A549 (cell line): ENCODE data around the gene CATSPERE. TPM values are rescaled to one million over a fixed set of nuclear protein-coding genes. Genes with fewer than 3 reads are reported as not detected.
"Not testable (repeated sequence)": the region's sequence is repeated elsewhere in the genome, so short reads cannot be mapped to it uniquely, and the experiment has no call there.

ENCODE experiments used
- ATAC-seq, 2 experiments: fragments of 200-7000 bp in 1 of 2; fragments of >200 bp in 1 of 2; cut with Nextera tagmentation in 1 of 2; cut with Tn5 transposase in 1 of 2; 3 replicates each; pipeline versions ENCODE4 v1.8.0 to v1.9.1; 2018 to 2020; ENCODE audit warnings: mild to moderate bottlenecking in 1 of 2, moderate library complexity in 1 of 2
- CTCF ChIA-PET: fragments of 300-600 bp; sonication (Branson Sonifier 250); formaldehyde crosslinking; extraction: SDS; loops from one replicate; lab custom pipeline; 2021; ENCODE audit warnings: antibody characterized with exemption, inconsistent platforms; lab: Yijun Ruan, JAX
- POLR2A ChIA-PET: fragments of 350-600 bp; formaldehyde crosslinking; extraction: SDS; loops from one replicate; lab custom pipeline; 2021; ENCODE audit warnings: antibody characterized with exemption, inconsistent platforms; lab: Yijun Ruan, JAX
- DNase-seq, 2 experiments: peaks; one replicate each; pipeline versions ENCODE4 v3.0.0 to v3.0.0-alpha.2; 2011 to 2016; ENCODE audit warnings: low read depth in 1 of 2, low spot score in 1 of 2
- FAIRE-seq: peaks from 2 replicates; lab custom pipeline; 2011; peaks lifted over from hg19 to GRCh38; lab: Jason Lieb, UNC
- H3K27ac ChIP-seq, 2 experiments: fragments of >200 bp; sonication (Bioruptor Twin); formaldehyde crosslinking; 3 replicates each; pipeline ENCODE4 v1.5.1; 2016 to 2017
- H3K4me1 ChIP-seq: fragments of >200 bp; sonication (Bioruptor Twin); formaldehyde crosslinking; 3 replicates; pipeline ENCODE4 v1.6.1; 2016
- H3K4me2 ChIP-seq: fragments of >200 bp; sonication (Bioruptor Twin); formaldehyde crosslinking; 3 replicates; pipeline ENCODE4 v1.6.1; 2016
- H3K4me3 ChIP-seq: fragments of >200 bp; sonication (Bioruptor Twin); formaldehyde crosslinking; 3 replicates; pipeline ENCODE4 v1.5.1; 2016
- H3K9me3 ChIP-seq: fragments of >200 bp; sonication (Bioruptor Twin); formaldehyde crosslinking; 3 replicates; pipeline ENCODE4 v1.6.1; 2016
- CHD2 ChIP-seq: fragments of 150-350 bp; IDR thresholded peaks from 2 replicates; pipeline ENCODE4 v1.6.1; 2014; ENCODE audit warnings: low read length; ENCODE audit not compliant: partially characterized antibody
- EP300 ChIP-seq, 2 experiments: fragments of >200 bp; sonication (Bioruptor Twin); formaldehyde crosslinking; IDR thresholded peaks; 2 replicates in 1 of 2; 3 replicates in 1 of 2; pipeline ENCODE4 v1.6.1; 2016 to 2017
- FOSB ChIP-seq: fragments of 250-450 bp; sonication (Bioruptor Pico); IDR thresholded peaks from 2 replicates; pipeline ENCODE4 v1.5.0; 2020; ENCODE audit warnings: mild to moderate bottlenecking, moderate library complexity
- GATA3 ChIP-seq: IDR thresholded peaks from 2 replicates; pipeline ENCODE4 v1.6.1; 2012; ENCODE audit warnings: borderline replicate concordance
- HDAC2 ChIP-seq: fragments of 200-600 bp; sonication (generic); IDR thresholded peaks from 2 replicates; pipeline ENCODE4 v1.6.1; 2016
- HOXA7 ChIP-seq: fragments of 250-450 bp; sonication (Bioruptor Pico); IDR thresholded peaks from 2 replicates; pipeline ENCODE4 v1.5.0; 2020; ENCODE audit warnings: mild to moderate bottlenecking, moderate library complexity
- KDM1A ChIP-seq: fragments of 200-600 bp; sonication (generic); IDR thresholded peaks from 2 replicates; pipeline ENCODE4 v1.6.1; 2016; ENCODE audit warnings: low read depth, mild to moderate bottlenecking
- PHF8 ChIP-seq: fragments of 200-600 bp; sonication (generic); IDR thresholded peaks from 2 replicates; pipeline ENCODE4 v1.6.1; 2016; ENCODE audit warnings: low read depth, mild to moderate bottlenecking, antibody characterized with exemption, moderate library complexity, borderline replicate concordance
- ZNF302 ChIP-seq: fragments of 250-450 bp; sonication (Bioruptor Pico); IDR thresholded peaks from 2 replicates; pipeline ENCODE4 v1.9.0; 2021; ENCODE audit warnings: inconsistent platforms, mild to moderate bottlenecking, moderate library complexity
- WGBS: methylation state at CpG from one replicate; pipeline ENCODE4 v1.1.6; 2017; ENCODE audit errors: missing lambda C conversion rate; 5-methylcytosine and 5-hydroxymethylcytosine counted together
- polyA plus RNA-seq, 4 experiments: library from polyadenylated mRNA; depleted of rRNA in 3 of 4; stranded (reverse); fragments of >200 nt; fragmentation: RNase III in 1 of 4; extraction: RNeasy Plus Mini Kit Qiagen cat#74134 plus additional on column Dnase treatment in 1 of 4; gene quantifications; 2 replicates in 3 of 4; 3 replicates in 1 of 4; pipeline ENCODE4 v1.2.3, GENCODE V29; 2011 to 2017
- TF ChIP-seq, protein P1 (sequence below): fragments of 250-450 bp; sonication (Bioruptor Pico); IDR thresholded peaks from 2 replicates; pipeline ENCODE4 v1.5.0; 2020; ENCODE audit warnings: low read depth, mild to moderate bottlenecking, moderate library complexity
- TF ChIP-seq, protein P2 (sequence below): IDR thresholded peaks from 2 replicates; pipeline ENCODE4 v1.6.1; 2012
- TF ChIP-seq, protein P3 (sequence below): fragments of 450-650 bp; IDR thresholded peaks from 2 replicates; pipeline ENCODE4 v1.6.1; 2014; ENCODE audit warnings: antibody characterized with exemption
- TF ChIP-seq, protein P4 (sequence below): fragments of >200 bp; sonication (Bioruptor Twin); formaldehyde crosslinking; IDR thresholded peaks from 3 replicates; pipeline ENCODE4 v1.5.1; 2016

The CATSPERE gene
- polyA plus RNA-seq, 2 of the 4 experiments (the other 2 are of a cell fraction) = 0.25 to 0.43 TPM

DNA sequence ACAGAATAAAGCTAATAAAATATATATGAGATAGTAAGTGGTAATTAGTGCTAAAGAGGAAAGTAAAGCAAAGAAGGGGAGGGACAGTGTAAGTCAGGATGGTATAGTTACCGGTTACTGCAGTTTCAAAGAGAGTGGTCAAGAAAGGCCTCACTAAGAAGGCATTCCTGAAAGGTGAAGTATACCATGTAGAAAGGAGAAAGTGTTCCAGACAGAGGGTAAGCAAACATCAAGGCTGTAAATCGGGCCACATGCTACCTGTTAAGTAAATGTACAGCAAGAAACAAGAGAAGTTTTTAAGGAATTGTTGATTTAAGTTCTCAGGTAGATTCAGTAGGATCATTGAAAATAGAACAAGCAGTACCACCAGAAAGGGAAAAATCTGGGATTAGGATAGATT lies 201.5 kb downstream of the CATSPERE start (continued):
- TF ChIP-seq, protein P1, sequence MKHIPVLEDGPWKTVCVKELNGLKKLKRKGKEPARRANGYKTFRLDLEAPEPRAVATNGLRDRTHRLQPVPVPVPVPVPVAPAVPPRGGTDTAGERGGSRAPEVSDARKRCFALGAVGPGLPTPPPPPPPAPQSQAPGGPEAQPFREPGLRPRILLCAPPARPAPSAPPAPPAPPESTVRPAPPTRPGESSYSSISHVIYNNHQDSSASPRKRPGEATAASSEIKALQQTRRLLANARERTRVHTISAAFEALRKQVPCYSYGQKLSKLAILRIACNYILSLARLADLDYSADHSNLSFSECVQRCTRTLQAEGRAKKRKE (CRISPR knock-in tag) = no peak
- no peak for TF ChIP-seq HDAC2
- TF ChIP-seq, protein P2, sequence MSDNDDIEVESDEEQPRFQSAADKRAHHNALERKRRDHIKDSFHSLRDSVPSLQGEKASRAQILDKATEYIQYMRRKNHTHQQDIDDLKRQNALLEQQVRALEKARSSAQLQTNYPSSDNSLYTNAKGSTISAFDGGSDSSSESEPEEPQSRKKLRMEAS = no peak

DNA sequence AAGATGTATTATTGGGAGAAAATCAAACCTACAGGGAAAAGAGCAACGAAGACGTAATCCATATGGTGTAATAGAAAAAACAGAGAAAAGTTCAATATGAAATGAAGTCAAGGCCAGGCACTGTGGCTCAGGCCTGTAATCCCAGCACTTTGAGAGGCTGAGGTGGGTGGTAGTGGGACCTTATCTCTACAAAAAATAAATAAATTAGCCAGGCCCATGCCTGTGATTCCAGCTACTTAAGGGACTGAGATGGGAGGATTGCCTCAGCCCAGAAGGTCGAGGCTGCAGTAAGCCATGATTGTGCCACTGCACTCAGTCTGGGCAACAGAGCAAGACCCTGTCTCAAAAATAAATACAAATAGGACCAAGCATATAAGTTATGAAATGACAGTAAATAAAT lies 203.3 kb downstream of the CATSPERE start:
- TF ChIP-seq HDAC2 (no peak), ZNF302 (CRISPR knock-in tag) (no peak), EP300 (IDR thresholded peaks at IDR 0.05) (no peak), KDM1A (no peak), HOXA7 (no peak), GATA3 (no peak), CHD2 (no peak)
- TF ChIP-seq, protein P3, sequence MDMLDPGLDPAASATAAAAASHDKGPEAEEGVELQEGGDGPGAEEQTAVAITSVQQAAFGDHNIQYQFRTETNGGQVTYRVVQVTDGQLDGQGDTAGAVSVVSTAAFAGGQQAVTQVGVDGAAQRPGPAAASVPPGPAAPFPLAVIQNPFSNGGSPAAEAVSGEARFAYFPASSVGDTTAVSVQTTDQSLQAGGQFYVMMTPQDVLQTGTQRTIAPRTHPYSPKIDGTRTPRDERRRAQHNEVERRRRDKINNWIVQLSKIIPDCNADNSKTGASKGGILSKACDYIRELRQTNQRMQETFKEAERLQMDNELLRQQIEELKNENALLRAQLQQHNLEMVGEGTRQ = no peak
- TF ChIP-seq, all 56 proteins: peak for 0
- DNase-seq (no peak), ATAC-seq (no peak), FAIRE-seq (no peak)
- Histone ChIP-seq H3K4me2 (no peak overlapping the region), H3K27ac (no peak overlapping the region), H3K4me1 (peaks cover 7% of the 10 kb centered on the region), H3K9me3 (peaks cover 4% of the 10 kb centered on the region; the same call in 1 of the 3 replicates), H3K4me3 (no peak overlapping the region)
- ChIA-PET POLR2A (no interaction called here), CTCF (interaction anchor here (0.6 kb wide), 1 partner anchor 339 kb away, joined by 3 read pairs; no protein-coding TSS in a partner anchor)
- WGBS = 93% methylated on average over 3 of the region's 3 CpGs

DNA sequence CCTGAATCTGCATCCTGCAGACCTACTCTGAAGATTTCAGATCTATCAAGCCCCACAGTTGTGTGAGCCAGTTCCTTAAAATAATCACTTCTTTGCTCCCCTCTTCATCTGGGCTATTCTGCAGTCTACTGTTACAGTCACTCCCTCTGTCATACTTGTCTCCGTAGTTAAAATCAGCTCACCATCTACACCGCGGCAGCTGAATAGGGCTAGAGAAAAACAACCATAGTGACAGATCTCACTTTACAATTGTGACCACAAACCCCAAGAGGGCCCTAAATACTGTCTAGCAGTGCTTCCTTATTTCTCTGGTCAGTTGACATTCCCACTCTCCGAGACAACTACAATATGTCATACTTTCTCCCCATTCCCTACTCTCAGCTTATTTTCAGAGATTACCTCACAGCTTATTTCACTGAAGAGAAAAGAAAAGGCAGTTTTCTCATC lies 204.7 kb downstream of the CATSPERE start:
- CTCF ChIA-PET = no interaction called here
- H3K4me1 ChIP-seq = no peaks in the 10 kb centered on the region
- ATAC-seq = no peak
- TF ChIP-seq PHF8 (no peak), FOSB (CRISPR knock-in tag) (no peak)
- TF ChIP-seq, protein P4, sequence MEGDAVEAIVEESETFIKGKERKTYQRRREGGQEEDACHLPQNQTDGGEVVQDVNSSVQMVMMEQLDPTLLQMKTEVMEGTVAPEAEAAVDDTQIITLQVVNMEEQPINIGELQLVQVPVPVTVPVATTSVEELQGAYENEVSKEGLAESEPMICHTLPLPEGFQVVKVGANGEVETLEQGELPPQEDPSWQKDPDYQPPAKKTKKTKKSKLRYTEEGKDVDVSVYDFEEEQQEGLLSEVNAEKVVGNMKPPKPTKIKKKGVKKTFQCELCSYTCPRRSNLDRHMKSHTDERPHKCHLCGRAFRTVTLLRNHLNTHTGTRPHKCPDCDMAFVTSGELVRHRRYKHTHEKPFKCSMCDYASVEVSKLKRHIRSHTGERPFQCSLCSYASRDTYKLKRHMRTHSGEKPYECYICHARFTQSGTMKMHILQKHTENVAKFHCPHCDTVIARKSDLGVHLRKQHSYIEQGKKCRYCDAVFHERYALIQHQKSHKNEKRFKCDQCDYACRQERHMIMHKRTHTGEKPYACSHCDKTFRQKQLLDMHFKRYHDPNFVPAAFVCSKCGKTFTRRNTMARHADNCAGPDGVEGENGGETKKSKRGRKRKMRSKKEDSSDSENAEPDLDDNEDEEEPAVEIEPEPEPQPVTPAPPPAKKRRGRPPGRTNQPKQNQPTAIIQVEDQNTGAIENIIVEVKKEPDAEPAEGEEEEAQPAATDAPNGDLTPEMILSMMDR = no peak
- POLR2A ChIA-PET = no interaction called here
- peaks cover 4% of the 10 kb centered on the region; the same call in 1 of the 3 replicates for H3K9me3 ChIP-seq
- WGBS = 99% methylated on average over 4 of the region's 4 CpGs
- FAIRE-seq = no peak
- no peak overlapping the region for H3K4me2 ChIP-seq
- H3K27ac ChIP-seq = no peak overlapping the region
- no peak overlapping the region for H3K4me3 ChIP-seq
- no peak for DNase-seq

DNA sequence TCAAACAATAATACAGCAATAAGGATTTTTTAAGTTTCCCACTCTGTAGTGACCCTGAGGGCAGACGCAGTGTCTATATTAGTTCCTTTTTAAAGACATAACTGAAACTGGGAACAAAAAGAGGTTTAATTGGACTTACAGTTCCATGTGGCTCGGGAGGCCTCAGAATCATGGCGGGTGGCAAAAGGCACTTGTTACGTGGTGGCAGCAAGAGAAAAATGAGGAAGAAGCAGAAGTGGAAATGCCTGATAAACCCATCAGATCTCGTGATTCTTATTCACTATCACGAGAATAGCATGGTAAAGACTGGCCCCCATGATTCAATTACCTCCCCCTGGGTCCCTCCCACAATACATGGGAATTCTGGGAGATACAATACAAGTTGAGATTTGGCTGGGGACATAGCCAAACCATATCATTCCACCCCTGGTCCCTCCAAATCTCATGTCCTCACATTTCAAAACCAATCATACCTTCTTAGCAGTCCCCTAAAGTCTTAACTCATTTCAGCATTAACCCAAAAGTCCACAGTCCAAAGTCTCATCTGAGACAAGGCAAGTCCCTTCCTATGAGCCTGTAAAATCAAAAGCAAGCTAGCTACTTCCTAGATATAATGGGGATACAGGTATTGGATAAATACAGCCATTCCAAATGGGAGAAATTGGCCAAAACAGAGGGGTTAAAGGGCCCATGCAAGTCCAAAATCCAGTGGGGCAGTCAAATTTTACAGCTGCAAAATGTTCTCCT lies 205.8 kb downstream of the CATSPERE start:
- H3K4me1 ChIP-seq, H3K27ac ChIP-seq, H3K9me3 ChIP-seq, POLR2A ChIA-PET, ATAC-seq, FAIRE-seq, H3K4me3 ChIP-seq, H3K4me2 ChIP-seq, DNase-seq, CTCF ChIA-PET: not testable (repeated sequence)
- WGBS = 89% methylated on average over 6 of the region's 6 CpGs
